ENCODE measurements around the gene NEB.
"Not testable (repeated sequence)": the region's sequence is repeated elsewhere in the genome, so short reads cannot be mapped to it uniquely, and the experiment has no call there.

The NEB gene

DNA sequence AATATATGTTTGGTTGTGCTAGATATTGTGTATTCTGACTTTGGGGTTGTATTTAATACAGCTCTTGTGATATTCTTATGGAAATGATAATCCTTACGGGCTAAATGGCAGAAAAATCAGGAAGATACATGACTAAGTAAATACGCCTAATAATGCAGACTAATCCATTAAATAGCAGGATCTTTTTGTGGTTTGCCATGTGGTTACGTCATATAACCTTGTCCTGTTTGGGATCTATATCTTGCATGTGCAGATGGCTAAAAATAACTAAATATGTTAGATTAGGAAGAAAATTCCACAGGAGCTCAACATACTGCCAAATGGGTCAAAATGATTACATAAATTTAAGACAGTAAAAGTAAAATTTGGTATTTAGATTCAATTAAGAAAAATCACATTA lies 83.0 kb downstream of the NEB start:
- Histone ChIP-seq H3K27ac (ENCODE audit: low read depth, low read length, severe bottlenecking) (no peak overlapping the region), H3K9me3 (ENCODE audit: control insufficient read depth, low read length) (no peaks in the 10 kb centered on the region), H3K36me3 (ENCODE audit: control insufficient read depth, insufficient read depth, low read length) (no peaks in the 10 kb centered on the region), H3K4me3 (ENCODE audit: extremely low read depth, insufficient read depth, low read length, poor library complexity, severe bottlenecking) (no peak overlapping the region), H3K4me1 (ENCODE audit: control insufficient read depth, insufficient read depth, low read length, poor library complexity, severe bottlenecking) (no peaks in the 10 kb centered on the region)
- no CpG with 5 or more reads among the region's 3 CpGs for WGBS, 2 experiments (ENCODE audit: insufficient coverage in 2 of 2)

DNA sequence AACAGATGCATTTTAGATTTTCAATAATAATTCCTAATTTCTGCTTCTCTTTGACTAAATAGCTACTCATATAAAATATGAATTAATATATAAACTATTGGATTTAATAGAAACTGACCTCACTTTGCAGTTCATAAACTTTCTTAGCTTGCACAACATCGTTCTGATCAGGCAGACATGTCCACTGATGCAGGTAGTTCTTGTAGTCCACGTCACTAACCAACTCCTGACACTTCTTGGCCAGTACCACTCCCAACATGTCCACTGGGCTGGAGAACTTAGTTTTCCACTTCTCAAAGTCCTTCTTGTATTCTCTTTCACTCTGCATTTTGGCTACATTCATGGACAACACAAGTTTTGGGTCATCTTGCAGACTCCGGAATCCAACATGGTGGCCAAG lies 83.8 kb downstream of the NEB start:
- no peaks in the 10 kb centered on the region for H3K36me3 ChIP-seq (ENCODE audit: control insufficient read depth, insufficient read depth, low read length)
- 90 to 94% methylated on average over 3 of the region's 3 CpGs for WGBS, 2 experiments (ENCODE audit: insufficient coverage in 2 of 2)
- H3K9me3 ChIP-seq (ENCODE audit: control insufficient read depth, low read length): no peaks in the 10 kb centered on the region
- no peak overlapping the region for H3K4me3 ChIP-seq (ENCODE audit: extremely low read depth, insufficient read depth, low read length, poor library complexity, severe bottlenecking)
- no peak overlapping the region for H3K27ac ChIP-seq (ENCODE audit: low read depth, low read length, severe bottlenecking)
- H3K4me1 ChIP-seq (ENCODE audit: control insufficient read depth, insufficient read depth, low read length, poor library complexity, severe bottlenecking): no peaks in the 10 kb centered on the region

DNA sequence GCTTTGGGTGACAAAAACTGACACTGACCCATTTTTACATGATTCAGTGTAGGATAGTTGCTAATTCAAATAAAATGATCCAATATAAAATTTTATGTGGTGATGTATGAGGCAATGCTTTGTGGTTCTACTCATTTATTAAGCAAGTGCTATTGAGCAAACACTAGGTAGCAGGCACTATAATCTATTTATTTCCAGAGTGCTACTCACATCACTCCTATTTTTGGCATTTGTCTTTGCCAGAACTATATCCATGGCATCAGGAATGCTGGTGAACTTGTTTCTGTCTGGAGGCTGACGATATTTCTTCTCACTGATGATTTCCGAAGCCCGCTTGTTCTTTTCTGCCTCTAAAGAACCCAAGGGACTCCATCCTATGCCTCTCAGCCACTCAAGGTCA lies 84.3 kb downstream of the NEB start:
- H3K36me3 ChIP-seq (ENCODE audit: control insufficient read depth, insufficient read depth, low read length): no peaks in the 10 kb centered on the region
- no peaks in the 10 kb centered on the region for H3K9me3 ChIP-seq (ENCODE audit: control insufficient read depth, low read length)
- no peak overlapping the region for H3K27ac ChIP-seq (ENCODE audit: low read depth, low read length, severe bottlenecking)
- no peak overlapping the region for H3K4me3 ChIP-seq (ENCODE audit: extremely low read depth, insufficient read depth, low read length, poor library complexity, severe bottlenecking)
- no peaks in the 10 kb centered on the region for H3K4me1 ChIP-seq (ENCODE audit: control insufficient read depth, insufficient read depth, low read length, poor library complexity, severe bottlenecking)
- 100% methylated on average over 1 of the region's 3 CpGs; no CpG with 5 or more reads in 1 of the 2 experiments for WGBS, 2 experiments (ENCODE audit: insufficient coverage in 2 of 2)

DNA sequence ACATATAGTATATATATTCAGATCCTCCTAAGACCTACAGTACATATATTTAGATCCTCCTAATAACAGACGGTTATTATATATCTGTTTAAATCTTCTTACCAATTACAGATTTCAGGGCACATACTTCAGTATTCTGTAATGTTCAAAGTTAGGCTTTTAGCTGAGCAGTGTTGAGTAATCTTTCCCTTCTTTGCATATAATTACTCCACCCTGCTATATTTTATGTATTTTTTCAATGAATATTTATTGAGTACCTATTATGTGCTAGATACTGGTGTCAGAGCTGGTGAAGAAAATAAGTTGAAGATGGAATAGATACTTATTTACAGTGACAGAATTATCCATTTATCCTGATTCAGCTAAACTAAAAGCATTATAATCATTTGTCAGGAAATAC lies 84.9 kb downstream of the NEB start:
- H3K27ac ChIP-seq (ENCODE audit: low read depth, low read length, severe bottlenecking): no peak overlapping the region
- no peaks in the 10 kb centered on the region for H3K36me3 ChIP-seq (ENCODE audit: control insufficient read depth, insufficient read depth, low read length)
- WGBS, 2 experiments (ENCODE audit: insufficient coverage in 2 of 2): no CpG with 5 or more reads among the region's 1 CpG
- H3K4me3 ChIP-seq (ENCODE audit: extremely low read depth, insufficient read depth, low read length, poor library complexity, severe bottlenecking): no peak overlapping the region
- H3K9me3 ChIP-seq (ENCODE audit: control insufficient read depth, low read length): no peaks in the 10 kb centered on the region
- H3K4me1 ChIP-seq (ENCODE audit: control insufficient read depth, insufficient read depth, low read length, poor library complexity, severe bottlenecking): no peaks in the 10 kb centered on the region

DNA sequence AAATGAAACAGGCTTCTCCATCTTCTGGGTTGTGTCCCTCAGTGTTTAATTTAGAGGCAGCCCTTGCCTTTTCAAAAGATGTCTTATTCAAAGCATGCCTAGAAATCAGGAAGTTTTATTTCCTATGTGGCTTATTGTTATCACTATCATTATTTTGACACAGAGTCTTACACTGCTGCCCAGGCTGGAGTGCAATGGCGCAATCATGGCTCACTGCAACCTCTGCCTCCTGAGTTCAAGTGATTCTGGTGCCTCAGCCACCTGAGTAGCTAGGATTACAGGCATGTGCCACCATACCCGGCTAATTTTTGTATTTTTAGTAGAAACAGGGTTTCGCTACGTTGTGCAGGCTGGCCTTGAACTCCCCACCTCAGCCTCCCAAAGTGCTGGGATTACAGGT lies 87.8 kb downstream of the NEB start:
- not testable (repeated sequence) for H3K4me3 ChIP-seq (ENCODE audit: extremely low read depth, insufficient read depth, low read length, poor library complexity, severe bottlenecking); H3K9me3 ChIP-seq (ENCODE audit: control insufficient read depth, low read length); H3K27ac ChIP-seq (ENCODE audit: low read depth, low read length, severe bottlenecking); H3K4me1 ChIP-seq (ENCODE audit: control insufficient read depth, insufficient read depth, low read length, poor library complexity, severe bottlenecking); H3K36me3 ChIP-seq (ENCODE audit: control insufficient read depth, insufficient read depth, low read length)
- 91 to 100% methylated on average over 1 to 4 of the region's 4 CpGs for WGBS, 2 experiments (ENCODE audit: insufficient coverage in 2 of 2)

DNA sequence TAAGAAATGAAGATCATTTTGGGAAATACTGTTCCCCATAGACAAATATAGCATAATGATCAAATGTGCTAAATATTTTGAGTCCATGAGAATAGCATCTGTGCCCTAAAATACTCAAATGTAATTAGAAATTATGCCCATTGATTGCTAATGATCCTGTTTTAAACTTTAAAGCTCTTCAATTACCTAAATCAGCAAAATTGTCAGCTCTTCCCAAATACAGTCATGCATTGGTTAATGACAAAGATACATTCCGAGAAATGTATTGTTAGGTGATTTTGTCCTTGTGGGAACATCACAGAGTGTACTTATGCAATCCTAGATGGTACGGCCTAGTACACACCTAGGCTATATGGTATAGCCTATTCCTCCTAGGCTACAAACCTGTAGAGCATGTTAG lies 89.7 kb downstream of the NEB start:
- Histone ChIP-seq H3K4me3 (ENCODE audit: extremely low read depth, insufficient read depth, low read length, poor library complexity, severe bottlenecking) (no peak overlapping the region), H3K9me3 (ENCODE audit: control insufficient read depth, low read length) (no peaks in the 10 kb centered on the region), H3K36me3 (ENCODE audit: control insufficient read depth, insufficient read depth, low read length) (no peaks in the 10 kb centered on the region), H3K4me1 (ENCODE audit: control insufficient read depth, insufficient read depth, low read length, poor library complexity, severe bottlenecking) (no peaks in the 10 kb centered on the region), H3K27ac (ENCODE audit: low read depth, low read length, severe bottlenecking) (no peak overlapping the region)
- WGBS, 2 experiments (ENCODE audit: insufficient coverage in 2 of 2): 80 to 100% methylated on average over 1 to 2 of the region's 2 CpGs

DNA sequence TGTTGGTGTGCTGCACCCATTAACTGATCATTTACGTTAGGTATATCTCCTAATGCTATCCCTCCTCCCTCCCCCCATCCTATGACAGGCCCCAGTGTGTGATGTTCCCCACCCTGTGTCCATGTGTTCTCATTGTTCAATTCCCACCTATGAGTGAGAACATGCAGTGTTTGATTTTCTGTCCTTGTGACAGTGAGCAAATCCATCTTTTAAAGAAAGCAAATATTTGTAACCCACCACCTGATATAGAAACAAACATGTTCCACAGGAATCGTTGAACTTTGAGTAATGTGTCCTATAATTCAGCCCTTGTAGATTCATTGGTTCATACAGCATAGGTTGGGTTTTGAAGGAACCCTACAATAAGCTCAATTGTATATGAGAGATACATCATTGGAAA lies 92.4 kb downstream of the NEB start:
- not testable (repeated sequence) for H3K36me3 ChIP-seq (ENCODE audit: control insufficient read depth, insufficient read depth, low read length); H3K9me3 ChIP-seq (ENCODE audit: control insufficient read depth, low read length); H3K27ac ChIP-seq (ENCODE audit: low read depth, low read length, severe bottlenecking); H3K4me3 ChIP-seq (ENCODE audit: extremely low read depth, insufficient read depth, low read length, poor library complexity, severe bottlenecking); H3K4me1 ChIP-seq (ENCODE audit: control insufficient read depth, insufficient read depth, low read length, poor library complexity, severe bottlenecking)
- no CpG with 5 or more reads among the region's 2 CpGs for WGBS, 2 experiments (ENCODE audit: insufficient coverage in 2 of 2)

DNA sequence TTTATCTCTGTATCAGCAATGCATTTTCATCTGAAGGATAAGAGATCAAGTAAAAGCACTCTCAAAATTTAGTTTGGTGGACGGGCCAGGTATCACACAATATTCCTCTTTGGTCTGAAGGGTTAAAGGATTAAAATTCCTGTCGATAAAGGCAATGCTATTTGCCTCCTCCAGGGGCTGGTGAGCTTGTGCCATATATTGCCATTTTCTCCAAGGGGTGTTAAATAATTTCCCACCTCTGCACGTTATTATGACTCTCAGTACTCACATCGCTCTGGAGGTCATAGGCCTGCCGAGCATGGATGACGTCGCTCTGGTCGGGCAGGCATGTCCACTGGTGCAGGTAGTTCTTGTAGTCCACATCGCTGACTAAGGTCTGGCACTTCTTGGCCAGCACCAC lies 94.2 kb downstream of the NEB start:
- Histone ChIP-seq H3K9me3 (ENCODE audit: control insufficient read depth, low read length) (no peaks in the 10 kb centered on the region), H3K27ac (ENCODE audit: low read depth, low read length, severe bottlenecking) (no peak overlapping the region), H3K36me3 (ENCODE audit: control insufficient read depth, insufficient read depth, low read length) (no peaks in the 10 kb centered on the region), H3K4me1 (ENCODE audit: control insufficient read depth, insufficient read depth, low read length, poor library complexity, severe bottlenecking) (no peaks in the 10 kb centered on the region), H3K4me3 (ENCODE audit: extremely low read depth, insufficient read depth, low read length, poor library complexity, severe bottlenecking) (no peak overlapping the region)
- WGBS, 2 experiments (ENCODE audit: insufficient coverage in 2 of 2): 83 to 100% methylated on average over 1 to 2 of the region's 9 CpGs

DNA sequence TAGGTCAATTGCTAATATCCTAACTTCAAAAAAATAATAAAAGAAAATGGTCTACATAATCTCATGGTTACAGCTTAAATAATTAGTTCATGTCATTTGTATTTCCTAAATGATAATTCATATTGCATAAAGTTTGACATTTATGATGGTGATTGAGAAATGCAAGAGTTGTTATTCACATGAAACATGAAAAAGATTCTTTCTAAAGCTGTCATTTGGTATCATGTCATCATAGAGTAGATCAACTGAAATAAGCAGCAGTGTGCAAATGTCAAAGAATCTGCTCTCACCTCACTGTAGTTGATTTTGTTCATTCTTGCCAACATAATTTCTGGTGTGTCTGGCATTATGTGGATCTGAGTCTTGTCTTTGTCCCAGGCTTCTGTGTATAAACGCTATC lies 95.3 kb downstream of the NEB start:
- H3K9me3 ChIP-seq (ENCODE audit: control insufficient read depth, low read length): no peaks in the 10 kb centered on the region
- H3K4me1 ChIP-seq (ENCODE audit: control insufficient read depth, insufficient read depth, low read length, poor library complexity, severe bottlenecking): no peaks in the 10 kb centered on the region
- H3K27ac ChIP-seq (ENCODE audit: low read depth, low read length, severe bottlenecking): no peak overlapping the region
- H3K4me3 ChIP-seq (ENCODE audit: extremely low read depth, insufficient read depth, low read length, poor library complexity, severe bottlenecking): no peak overlapping the region
- WGBS, 2 experiments (ENCODE audit: insufficient coverage in 2 of 2): no CpG with 5 or more reads among the region's 1 CpG
- no peaks in the 10 kb centered on the region for H3K36me3 ChIP-seq (ENCODE audit: control insufficient read depth, insufficient read depth, low read length)

DNA sequence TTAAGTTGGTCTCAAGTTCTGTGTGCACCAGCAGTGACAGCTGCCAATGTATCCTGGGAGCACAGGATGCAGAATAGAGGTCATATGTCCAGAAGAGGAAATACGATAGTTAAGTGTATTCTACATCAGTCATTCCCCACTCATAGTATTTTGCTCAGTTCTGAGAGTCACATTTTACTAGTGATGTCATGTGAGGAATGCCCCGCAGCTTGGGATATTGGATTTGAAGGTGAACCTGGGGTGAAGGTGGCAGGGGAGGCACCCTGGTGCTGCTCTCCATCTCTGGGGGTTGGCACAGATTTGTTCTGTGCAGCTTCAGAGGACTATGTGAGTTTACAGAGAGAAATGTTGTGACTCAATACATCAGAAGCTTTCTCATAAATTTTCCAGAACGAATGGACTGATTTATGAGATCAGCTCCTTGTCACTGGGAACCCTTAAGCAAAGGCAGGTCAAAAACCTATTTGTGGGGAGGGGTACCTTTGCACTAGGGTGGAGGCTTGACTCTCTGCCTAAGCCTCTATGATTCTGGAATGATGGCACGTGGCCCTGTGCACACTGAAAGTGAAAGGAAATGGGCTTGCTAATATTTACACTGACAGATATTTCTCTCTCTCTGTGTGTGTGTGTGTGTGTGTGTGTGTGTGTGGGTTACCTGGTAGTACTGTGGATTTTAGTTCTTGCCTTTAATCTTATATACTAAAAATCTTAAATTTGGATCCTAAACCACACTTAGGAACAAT lies 95.9 kb downstream of the NEB start:
- H3K36me3 ChIP-seq (ENCODE audit: control insufficient read depth, insufficient read depth, low read length): no peaks in the 10 kb centered on the region
- 92% methylated on average over 2 of the region's 4 CpGs; no CpG with 5 or more reads in 1 of the 2 experiments for WGBS, 2 experiments (ENCODE audit: insufficient coverage in 2 of 2)
- no peak overlapping the region for H3K4me3 ChIP-seq (ENCODE audit: extremely low read depth, insufficient read depth, low read length, poor library complexity, severe bottlenecking)
- H3K4me1 ChIP-seq (ENCODE audit: control insufficient read depth, insufficient read depth, low read length, poor library complexity, severe bottlenecking): no peaks in the 10 kb centered on the region
- H3K27ac ChIP-seq (ENCODE audit: low read depth, low read length, severe bottlenecking): no peak overlapping the region
- no peaks in the 10 kb centered on the region for H3K9me3 ChIP-seq (ENCODE audit: control insufficient read depth, low read length)

DNA sequence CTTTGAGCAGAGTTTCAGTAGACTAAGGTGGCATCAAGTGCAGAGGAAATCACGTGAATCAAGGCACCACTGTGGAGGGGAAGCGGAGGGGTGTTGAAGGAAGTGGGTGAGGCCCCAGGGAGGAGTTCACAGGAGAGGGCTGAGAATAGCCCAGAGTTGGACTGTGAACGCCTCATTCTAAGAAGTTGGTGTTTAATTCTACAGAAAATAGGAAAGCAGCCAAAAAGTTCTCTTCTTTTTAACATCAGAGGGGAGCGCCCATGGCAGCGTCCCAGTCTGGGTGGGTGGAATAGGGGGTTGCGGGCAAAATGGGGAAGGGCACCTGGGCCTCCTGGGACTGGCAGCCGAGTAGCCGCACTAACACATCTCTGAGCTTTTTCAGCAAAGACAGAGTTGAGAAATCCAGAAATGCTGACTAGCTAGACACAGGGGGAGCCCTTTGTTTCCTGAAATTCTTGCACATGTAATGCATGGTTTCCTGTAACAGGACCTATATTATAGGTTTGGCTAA lies 97.0 kb downstream of the NEB start:
- Histone ChIP-seq H3K4me1 (ENCODE audit: control insufficient read depth, insufficient read depth, low read length, poor library complexity, severe bottlenecking) (no peaks in the 10 kb centered on the region), H3K27ac (ENCODE audit: low read depth, low read length, severe bottlenecking) (no peak overlapping the region), H3K4me3 (ENCODE audit: extremely low read depth, insufficient read depth, low read length, poor library complexity, severe bottlenecking) (no peak overlapping the region), H3K36me3 (ENCODE audit: control insufficient read depth, insufficient read depth, low read length) (no peaks in the 10 kb centered on the region), H3K9me3 (ENCODE audit: control insufficient read depth, low read length) (no peaks in the 10 kb centered on the region)
- 92% methylated on average over 5 to 6 of the region's 8 CpGs for WGBS, 2 experiments (ENCODE audit: insufficient coverage in 2 of 2)

Data from mesodermal cell (in vitro differentiated cells).